ENCODE data around the gene TBCK.
A peak's percentile ranks its signal among the peaks of the same experiment; 100 is the strongest.
"Not testable (repeated sequence)": the region's sequence is repeated elsewhere in the genome, so short reads cannot be mapped to it uniquely, and the experiment has no call there.

The TBCK gene

DNA sequence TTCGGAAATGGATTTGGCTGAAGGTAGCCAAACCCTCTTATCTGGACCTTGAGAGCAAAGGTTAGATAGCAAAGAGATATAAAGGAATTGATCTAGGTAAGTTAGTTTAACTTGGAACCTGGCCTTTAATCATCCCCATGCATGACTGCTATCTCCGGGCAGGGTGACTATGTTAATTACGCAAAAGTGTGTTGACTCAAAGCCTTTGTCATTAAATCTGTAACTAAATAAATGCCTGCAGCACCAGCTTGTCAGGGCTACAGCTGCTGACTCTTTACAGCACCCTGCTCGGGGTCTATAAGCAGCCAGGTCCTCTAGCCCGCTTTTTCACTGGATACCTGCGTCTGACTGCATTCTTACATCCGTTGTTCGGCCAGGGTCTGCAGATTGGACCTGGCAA, 201.7 kb downstream of the TBCK start:
- TF ChIP-seq, protein P1, sequence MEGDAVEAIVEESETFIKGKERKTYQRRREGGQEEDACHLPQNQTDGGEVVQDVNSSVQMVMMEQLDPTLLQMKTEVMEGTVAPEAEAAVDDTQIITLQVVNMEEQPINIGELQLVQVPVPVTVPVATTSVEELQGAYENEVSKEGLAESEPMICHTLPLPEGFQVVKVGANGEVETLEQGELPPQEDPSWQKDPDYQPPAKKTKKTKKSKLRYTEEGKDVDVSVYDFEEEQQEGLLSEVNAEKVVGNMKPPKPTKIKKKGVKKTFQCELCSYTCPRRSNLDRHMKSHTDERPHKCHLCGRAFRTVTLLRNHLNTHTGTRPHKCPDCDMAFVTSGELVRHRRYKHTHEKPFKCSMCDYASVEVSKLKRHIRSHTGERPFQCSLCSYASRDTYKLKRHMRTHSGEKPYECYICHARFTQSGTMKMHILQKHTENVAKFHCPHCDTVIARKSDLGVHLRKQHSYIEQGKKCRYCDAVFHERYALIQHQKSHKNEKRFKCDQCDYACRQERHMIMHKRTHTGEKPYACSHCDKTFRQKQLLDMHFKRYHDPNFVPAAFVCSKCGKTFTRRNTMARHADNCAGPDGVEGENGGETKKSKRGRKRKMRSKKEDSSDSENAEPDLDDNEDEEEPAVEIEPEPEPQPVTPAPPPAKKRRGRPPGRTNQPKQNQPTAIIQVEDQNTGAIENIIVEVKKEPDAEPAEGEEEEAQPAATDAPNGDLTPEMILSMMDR (IDR thresholded peaks at IDR 0.05; ENCODE audit: insufficient read depth, low read depth, low read length, missing control alignments) = no peak
- no peak overlapping the region for H3K4me3 ChIP-seq (ENCODE audit: low read length)
- DNase-seq (ENCODE audit: low read depth) = peak; percentile 37

DNA sequence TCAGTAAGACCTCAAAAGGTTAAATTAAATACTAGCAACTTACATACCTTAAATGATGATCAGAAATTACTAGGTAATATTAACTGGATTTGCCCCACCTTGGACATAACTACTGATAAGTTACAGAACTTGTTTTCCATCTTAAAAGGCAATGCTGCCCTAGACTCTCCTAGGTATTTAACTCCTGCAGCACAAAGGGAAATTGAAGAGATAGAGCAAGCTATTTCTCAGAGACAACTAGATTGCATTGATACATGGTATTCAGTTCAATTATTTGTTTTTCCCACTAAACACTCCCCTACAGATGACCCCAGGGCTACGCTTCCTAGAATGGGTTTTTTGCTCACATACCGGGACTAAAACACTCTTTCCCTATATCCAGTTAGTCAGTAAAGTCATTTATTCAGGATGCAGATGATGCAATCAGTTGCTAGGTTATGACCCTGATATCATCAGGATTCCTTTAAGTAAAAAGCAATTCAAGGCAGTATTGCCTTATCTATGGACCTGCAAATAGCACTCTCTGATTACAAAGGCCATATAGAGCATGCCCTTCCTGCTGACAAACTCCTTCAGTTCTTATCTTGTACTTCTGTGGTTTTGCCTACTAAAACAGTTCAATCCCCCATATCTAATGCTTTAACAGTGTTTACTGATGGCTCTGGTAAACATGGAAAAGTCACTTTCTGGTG, 204.1 kb downstream of the TBCK start:
- DNase-seq (ENCODE audit: low read depth); H3K4me3 ChIP-seq (ENCODE audit: low read length): not testable (repeated sequence)

DNA sequence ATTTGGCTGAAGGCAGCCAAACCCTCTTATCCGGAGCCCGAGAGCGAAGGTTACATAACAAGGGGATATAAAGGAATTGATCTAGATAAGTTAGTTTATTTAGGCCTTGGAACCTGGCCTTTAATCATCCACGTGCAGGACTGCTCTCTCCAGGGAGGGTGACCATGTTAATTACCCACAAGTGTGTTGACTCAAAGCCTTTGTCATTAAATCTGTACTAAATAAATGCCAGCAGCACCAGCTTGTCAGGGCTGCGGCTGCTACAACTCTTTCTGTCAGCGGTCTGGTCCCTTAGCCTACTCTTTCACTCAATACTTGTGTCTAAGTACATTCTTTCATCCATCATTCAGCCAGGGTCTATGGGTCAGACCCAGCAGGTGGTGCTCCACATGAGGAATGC, 206.1 kb downstream of the TBCK start:
- DNase-seq (ENCODE audit: low read depth) = no peak
- TF ChIP-seq, protein P1 (IDR thresholded peaks at IDR 0.05; ENCODE audit: insufficient read depth, low read depth, low read length, missing control alignments) = no peak
- no peak overlapping the region for H3K4me3 ChIP-seq (ENCODE audit: low read length)

DNA sequence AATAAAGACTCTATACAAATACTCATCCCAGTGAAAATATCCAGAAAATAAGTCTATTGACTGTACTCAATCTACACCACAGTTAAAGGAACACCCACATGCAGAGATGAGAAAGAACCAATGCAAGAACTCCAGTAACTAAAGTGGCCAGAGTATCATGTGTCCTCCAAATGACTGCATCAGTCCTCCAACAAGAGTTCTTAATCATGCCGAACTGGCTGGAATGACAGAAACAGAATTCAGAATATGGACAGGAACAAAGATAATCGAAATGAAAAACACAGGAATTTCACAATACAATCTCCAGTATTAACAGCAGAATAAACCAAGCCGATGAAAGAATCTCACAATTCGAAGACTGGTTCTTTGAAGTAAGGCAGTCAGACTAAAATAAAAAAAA, 210.3 kb downstream of the TBCK start:
- TF ChIP-seq, protein P1 (IDR thresholded peaks at IDR 0.05; ENCODE audit: insufficient read depth, low read depth, low read length, missing control alignments) = no peak
- DNase-seq (ENCODE audit: low read depth) = no peak
- H3K4me3 ChIP-seq (ENCODE audit: low read length) = no peak overlapping the region

DNA sequence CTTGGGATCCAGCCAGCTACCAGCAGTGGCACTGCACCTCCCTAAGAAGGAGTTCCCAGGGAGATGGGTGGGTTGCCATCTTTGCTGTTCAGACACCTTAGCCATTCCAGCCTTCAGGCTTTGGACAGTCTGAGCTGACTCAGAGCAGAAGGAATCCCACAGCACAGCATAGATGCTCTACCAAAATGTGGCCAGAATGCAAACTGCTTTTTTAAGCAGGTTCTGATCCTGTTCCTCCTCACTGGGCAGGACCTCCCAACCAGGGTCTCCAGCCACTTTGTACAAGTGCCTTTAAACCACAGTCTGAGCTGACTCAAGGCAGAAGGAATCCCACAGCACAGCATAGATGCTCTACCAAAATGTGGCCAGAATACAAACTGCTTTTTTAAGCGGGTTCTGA, 211.7 kb downstream of the TBCK start:
- no peak overlapping the region for H3K4me3 ChIP-seq (ENCODE audit: low read length)
- TF ChIP-seq, protein P1 (IDR thresholded peaks at IDR 0.05; ENCODE audit: insufficient read depth, low read depth, low read length, missing control alignments) = no peak
- DNase-seq (ENCODE audit: low read depth) = no peak

DNA sequence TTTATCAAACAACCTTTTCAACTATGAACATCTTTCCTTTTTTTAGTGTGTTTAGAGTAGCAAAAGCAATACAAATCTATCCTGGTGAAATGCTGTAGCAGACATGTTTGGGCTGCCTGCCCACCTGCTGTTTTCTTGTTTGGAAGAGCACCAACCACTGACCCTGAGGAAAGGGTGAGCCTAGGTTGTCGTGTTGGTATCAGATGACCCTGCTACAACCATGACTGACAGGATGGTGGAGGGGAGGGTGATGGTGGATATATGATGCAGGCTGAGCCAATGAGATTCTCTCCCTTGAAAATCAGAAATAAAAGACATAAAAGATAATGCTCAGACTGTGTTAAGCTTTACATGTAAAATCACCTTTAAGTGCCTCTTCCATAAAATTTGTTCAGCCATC, 219.6 kb downstream of the TBCK start:
- TF ChIP-seq, protein P1 (IDR thresholded peaks at IDR 0.05; ENCODE audit: insufficient read depth, low read depth, low read length, missing control alignments) = no peak
- no peak for DNase-seq (ENCODE audit: low read depth)
- H3K4me3 ChIP-seq (ENCODE audit: low read length) = no peak overlapping the region

DNA sequence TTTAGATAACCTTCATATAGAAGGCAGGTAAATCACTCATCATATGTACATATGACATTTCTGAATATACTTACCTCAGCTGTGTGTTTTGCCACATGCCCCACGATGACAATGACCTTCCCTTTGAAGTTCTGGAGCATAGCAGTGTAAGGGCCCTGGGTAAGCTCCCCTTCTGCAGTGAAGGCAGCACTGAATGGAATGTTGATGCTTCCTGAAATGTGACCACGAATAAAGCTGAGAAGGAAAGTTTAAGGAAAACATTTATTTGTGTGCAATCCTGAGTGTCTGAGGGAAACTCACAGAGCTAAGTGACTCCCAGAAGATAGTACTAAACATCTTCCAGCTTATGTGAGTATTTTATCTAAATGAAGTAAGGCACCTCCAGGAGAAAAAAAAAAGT, 220.6 kb downstream of the TBCK start:
- DNase-seq (ENCODE audit: low read depth) = no peak
- H3K4me3 ChIP-seq (ENCODE audit: low read length) = no peak overlapping the region
- TF ChIP-seq, protein P1 (IDR thresholded peaks at IDR 0.05; ENCODE audit: insufficient read depth, low read depth, low read length, missing control alignments) = no peak

Data from epithelial cell of esophagus (primary cell).